Activated CD4-positive, alpha-beta T cell treated with anti-CD3 and anti-CD28 coated beads for 4 hours (primary cell): ENCODE results near the gene WDR47.
A peak's percentile ranks its signal among the peaks of the same experiment; 100 is the strongest.
"Not testable (repeated sequence)": the region's sequence is repeated elsewhere in the genome, so short reads cannot be mapped to it uniquely, and the experiment has no call there.

Experiments used
- DNase-seq, 2 donors: peaks; one replicate each; pipeline ENCODE4 v3.0.0-alpha.2; 2020

Gene WDR47

DNA sequence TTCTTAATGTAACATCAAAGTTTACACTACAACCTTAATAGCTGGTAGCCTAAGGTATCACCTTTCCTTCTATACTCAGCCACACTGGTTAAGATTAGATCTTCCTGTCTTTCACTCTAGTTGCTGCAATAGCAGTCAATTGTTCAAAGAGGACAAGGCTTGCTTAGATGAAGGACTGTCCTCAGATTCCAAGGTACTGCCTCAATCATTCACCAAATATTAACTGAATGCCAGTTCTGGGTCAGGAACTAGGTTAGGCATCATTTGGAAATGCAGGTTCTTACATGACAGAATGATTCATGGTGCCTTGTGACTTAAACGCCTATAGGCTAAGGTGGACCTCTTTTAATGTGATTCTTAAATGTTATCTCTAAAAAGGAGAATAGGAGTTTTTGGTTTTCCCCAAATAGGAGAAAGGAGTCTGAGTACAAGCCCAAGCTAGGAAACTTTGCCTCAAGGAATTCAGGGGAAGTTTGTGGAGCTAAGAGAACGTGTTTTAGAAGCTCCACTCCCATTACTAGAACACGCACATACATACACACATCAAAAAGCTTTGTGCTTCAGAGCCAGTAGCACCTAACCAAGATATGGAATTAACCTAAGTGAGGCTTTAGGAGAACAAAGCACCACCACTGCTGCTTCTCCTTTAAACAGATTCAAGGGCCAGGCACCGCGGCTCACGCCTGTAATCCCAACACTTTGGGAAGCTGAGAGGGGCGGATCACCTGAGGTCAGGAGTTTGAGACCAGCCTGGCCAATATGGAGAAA is 8.5 kb upstream of the WDR47 start:
- DNase-seq, result no peak

DNA sequence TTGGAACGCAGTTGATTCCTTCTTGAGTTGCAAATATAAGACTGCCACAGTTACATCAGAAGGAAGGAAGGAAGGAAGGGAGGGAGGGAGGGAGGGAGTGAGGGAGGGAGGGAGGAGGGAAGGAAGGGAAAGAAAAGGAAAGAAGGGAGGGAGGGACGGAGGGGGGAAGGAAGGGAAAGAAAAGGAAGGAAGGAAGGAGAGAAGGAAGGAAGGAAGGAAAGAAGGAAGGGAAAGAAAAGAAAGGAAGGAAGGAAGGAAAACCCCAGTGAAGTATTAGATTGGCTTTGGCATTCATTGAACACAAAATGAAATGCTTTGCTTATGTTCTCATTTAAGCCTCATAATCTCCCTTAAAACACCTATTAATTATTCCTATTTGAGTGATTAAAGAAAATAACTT is 6.4 kb upstream of the WDR47 start:
- DNase-seq, result no peak

DNA sequence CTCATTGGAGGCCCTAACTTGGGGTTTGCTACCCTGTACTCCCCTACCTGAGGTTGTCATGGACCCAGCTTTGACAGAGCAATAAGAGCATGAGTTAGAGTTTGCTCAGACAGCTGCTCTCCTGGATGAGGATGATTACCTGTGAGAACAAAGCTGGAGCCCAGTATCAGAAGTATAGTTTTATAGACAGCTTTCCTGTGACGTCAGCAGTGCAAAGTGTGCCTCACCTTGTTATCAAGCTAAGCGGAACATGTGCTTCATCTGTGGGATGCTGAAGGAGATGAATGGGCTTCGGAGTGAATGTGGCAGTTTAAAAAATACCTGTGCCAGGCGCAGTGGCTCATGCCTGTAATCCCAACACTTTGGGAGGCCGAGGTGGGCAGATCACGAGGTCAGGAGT is 5.4 kb upstream of the WDR47 start:
- no peak for DNase-seq

DNA sequence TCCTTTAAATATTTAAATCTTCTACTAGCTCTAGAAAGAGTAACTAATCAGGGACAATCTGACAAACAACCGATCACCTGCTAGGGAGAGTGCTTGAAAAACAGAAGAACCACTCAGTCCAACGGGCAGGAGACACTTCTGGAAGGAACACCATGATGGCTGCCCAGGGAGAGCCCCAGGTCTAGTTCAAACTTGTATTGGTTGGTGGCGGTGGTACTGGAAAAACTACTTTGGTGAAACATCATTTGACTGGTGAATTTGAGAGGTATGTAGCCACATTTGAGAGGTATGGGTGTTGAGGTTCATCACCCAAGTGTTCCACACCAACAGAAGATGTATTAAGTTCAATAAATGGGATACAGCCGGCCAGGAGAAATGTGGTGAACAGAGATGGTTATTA is 4.8 kb upstream of the WDR47 start:
- no peak for DNase-seq

DNA sequence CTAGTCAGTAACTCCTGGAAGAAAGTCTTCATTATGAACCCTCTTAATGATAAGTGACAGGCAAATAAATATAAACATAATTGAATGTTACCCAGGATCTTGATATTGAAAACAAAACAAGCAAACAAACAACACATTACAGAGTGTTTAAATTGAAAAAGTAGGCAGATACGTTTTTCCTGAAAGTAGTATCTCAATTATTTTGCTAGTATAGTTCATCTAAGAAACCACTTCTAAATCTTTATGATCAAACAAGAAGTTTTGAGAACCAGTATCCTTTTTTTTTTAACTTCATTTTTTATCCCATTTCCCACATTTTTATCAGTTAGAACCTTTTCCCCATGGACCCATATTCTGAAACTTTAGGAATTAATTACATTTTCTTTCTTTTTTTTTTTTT is 3.7 kb upstream of the WDR47 start:
- DNase-seq, result no peak

DNA sequence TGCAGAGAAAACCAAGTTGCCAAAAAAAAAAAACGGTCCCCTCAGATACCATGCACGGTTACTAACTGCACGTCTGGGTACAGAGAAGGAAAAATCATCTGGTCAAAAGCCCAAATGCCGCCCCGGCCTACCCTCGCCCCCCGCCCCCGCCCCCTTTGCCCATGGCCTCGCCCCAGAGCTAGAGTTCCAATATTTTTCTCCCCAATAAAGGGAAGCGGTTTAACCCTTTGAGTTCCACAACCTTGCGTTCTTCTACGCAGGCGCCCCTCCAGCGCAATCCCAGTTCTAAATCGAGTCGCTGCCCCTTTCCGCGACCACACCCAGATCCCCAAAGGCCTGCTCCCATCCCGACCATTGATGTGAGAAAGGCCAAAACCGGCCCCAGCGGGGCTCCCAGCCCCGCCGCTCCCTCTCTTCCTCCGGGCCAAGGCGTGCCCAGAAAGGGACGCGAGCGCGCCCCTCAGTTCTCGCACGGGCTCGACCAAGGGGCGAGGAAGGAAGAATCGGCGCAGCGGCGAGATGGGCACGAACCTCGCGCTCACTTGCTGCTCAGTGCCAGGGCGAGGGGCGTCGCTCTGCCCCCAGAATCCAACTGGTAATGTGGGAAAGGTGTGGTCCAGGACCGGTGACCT is 797 bp downstream of the WDR47 start:
- peak in 1 of 2 donors; percentile 32 for DNase-seq

DNA sequence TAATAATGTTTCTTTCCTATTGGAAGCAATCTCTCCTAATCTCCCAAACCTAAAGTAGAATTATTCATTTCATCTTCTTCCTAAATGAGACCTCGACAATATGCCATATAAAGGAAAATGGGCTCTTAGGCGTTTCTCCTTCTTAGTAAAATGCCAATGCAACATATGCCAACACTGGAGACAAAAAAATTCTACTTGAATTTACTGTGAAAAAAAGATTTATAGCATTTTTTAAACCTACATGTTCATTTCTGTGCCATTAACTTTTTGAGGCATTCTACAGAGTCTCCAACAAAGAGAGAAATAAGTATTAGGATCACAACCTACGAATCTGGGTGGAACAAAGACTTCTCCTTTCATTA is 1.3 kb downstream of the WDR47 start:
- no peak for DNase-seq

DNA sequence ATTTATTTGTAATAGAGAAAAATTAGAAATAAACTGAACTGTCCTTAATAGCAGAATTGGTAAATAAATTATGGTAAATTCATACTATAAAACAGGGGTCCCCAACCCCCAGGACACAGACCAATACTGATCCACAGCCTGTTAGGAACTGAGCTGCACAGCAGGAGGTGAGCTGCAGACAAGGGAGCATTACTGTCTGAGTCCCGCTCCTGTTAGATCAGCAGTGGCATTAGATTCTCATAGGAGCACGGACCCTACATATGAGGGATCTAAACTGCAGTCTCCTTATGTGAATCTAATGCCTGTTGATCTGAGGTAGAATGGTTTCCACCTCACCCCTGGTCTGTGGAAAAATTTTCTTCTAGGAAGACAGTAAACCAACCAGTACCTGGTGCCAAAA is 7.5 kb downstream of the WDR47 start:
- DNase-seq, result no peak

DNA sequence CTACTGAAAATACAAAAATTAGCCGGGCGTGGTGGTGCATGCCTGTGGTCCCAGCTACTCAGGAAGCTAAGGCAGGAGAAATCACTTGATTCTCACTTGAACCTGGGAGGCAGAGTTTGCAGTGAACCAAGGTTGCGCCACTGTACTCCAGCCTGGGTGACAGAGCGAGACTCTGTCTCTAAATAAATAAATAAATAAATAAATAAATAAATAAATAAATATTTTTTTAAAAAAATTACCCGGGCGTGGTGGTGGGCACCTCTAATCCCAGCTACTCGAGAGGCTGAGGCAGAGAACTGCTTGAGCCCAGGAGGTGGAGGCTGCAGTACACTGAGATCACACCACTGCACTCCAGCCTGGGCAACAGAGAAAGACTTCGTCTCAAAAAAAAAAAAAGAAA is 12.4 kb downstream of the WDR47 start:
- not testable (repeated sequence) for DNase-seq

DNA sequence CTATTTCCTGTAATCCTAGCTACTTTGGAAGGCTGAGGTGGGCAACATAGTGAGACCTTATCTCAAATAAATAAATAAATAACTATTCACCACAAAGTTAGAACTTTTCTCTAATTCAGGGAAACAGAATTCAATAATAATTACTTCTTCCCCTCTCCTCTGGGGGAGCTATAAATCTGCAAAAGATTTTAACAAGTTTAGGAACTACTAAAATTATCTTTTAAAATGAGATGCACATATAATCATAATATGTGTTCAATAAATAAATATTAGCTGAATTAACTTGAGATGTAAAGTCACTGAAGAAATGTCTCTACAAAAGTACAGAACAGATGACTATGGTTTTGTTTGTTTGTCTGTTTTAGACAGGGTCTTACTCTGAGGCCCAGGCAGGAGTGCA is 14.1 kb downstream of the WDR47 start:
- no peak for DNase-seq

DNA sequence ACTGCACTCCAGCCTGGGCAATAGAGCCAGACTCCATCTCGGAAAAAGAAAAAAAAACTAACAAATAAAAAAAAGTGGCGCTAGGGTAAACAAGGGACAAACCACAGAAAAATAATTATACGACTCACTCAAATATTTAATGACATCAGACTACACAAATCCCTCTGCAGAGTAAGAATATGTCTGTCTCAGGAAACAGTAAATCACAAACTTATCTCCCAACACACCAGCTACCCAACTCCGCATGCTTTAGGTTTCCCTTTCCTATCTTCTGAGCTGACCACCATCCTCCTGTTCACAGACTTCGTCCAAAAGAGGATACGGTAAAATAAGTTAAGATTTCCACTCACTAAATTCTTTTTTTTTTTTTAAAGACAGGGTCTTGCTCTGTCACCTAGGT is 16.2 kb downstream of the WDR47 start:
- DNase-seq, result no peak

DNA sequence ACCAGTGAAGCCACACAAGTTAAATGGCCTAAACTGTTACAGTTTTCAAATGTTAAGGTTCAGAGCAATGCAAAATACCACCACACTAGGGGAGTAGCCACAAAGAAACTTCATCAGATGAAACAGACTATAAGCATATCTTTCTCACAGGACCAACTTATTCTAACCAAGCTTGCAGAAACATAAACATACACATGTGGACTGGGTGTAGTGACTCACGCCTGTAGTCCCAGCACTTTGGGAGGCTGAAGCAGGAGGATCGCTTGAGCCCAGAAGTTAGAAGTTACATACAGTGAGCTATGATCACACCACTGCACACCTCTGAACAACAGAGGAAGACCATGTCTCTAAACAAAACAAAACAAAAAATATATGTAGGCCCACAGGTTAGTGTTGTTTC is 17.3 kb downstream of the WDR47 start:
- DNase-seq, result no peak

DNA sequence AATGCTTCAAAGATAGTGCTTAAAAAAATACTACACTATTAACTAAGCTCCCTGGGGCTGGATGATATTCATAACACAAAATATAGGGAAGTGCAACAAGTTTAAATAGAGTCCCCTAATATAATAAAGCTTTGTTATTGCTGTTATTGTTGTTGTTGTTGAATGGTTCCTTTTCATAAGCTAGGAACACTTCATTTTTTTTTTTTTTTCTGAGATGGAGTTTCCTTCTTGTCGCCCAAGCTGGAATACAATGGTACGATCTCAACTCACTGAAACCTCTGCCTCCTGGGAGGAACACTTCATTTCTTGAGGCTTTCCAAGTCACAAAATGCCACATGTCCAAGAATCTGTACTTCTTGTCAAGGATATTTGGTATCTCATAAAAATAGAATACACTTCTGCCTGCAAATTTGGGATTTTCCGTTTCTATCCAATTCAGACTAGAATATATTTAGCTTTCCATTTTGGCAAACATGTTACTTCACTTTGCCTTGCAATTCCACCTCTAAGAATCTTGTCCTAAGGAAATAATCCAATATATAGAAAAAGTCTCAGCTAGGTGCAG is 21.1 kb downstream of the WDR47 start:
- no peak for DNase-seq

DNA sequence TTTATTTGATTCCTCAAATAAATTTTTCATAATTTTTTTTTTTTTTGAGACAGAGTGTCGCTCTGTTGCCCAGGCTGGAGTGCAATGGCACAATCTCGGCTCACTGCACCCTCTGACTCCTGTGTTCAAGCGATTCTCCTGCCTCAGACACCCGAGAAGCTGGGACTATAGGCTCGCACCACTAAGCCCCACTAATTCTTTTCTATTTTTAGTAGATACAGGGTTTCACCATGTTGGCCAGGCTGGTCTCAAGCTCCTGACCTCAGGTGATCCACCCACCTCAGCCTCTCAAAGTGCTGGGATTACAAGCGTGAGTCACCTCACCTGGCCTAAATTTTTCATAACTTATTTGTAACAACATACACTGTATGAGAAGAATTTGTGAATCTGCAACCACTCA is 24.2 kb downstream of the WDR47 start:
- not testable (repeated sequence) for DNase-seq

DNA sequence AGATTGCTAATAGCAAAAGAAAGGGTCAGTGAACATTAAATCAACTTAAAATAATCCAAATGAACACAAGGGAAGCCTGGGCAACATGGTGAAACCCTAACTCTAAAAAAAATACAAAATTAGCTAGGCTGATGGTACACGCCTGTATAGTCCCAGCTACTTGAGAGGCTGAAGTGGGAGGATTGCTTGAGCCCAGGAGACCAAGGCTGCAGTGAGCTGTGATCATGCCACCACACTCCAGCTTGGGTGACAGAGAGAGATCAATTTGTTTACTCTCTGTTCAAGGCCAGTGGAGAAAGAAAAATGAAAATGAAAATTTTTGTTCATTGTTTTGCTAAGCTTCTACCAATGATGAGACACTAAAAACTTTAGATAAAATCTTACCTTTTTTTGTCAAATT is 24.8 kb downstream of the WDR47 start:
- DNase-seq, result no peak

DNA sequence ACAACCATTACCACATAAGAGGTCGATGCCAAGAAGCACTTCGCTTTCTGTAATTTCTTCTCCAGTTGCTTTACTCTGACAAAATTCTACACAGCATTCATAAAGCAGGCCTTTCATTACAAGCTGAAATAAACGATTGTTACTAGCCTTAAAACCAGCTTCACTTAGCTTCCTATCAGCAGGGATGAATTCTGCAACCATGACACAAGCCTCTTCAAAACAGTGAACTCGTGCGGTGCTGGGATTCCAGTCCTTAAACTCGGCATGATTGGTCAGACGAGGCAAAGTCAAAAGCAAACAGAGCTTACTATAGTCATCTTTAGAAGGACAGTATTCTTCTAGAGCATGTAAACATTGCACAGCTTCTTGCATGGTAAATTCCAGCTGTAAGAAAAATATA is 30.6 kb downstream of the WDR47 start:
- no peak for DNase-seq

DNA sequence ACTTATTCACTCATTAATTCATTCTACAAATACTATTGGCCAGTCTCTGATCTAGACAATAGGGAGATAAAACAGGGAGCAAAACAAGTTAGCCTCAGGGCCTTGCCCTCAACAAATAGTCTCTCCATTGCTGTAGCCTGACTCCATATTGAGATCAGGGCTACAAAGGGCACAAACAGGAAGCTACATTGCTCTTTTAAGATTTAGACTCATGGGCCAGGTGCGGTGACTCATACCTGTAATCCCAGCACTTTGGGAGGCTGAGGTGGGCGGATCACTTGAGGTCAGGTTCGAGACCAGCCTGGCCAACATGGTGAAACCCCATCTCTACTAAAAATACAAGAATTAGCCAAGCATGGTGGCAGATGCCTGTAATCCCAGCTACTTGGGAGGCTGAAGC is 45.3 kb downstream of the WDR47 start:
- not testable (repeated sequence) for DNase-seq

DNA sequence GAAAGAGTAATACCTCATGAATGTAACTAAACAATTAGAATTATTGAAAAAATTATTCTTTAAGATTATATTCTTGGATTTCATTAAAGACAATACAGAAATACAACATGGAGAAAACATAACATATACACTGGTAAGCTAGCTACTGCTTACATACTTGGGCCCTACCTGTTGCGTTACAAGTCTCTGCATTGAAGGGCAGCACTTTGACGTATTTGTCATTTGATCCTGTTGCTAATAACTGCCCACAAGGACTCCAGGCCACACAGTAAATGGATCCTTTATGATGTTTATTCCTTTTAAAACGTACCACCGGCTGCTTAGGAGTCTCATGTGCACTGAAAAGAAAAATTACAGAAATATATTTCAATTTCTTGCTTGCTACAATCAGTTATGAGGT is 58.8 kb downstream of the WDR47 start:
- no peak for DNase-seq

DNA sequence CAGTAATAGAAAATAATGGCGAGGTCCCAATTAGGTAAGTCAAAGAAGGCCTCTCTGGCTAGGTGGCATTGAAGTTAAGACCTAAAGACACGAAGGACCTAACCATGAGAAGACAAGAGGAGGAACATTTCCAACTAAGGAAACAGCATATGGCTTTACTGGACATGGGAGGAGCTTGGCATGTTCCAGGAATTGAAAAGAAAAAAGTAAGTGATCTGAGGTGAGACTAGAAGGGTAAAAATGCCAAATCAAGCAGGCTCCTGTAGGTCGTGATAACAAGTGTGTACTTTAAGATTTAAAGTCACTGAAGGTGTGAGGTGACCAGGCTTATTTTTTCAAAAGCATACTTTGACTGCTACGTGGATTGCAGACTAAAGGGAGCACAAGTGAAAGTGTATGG is 65.2 kb downstream of the WDR47 start:
- DNase-seq, result no peak

DNA sequence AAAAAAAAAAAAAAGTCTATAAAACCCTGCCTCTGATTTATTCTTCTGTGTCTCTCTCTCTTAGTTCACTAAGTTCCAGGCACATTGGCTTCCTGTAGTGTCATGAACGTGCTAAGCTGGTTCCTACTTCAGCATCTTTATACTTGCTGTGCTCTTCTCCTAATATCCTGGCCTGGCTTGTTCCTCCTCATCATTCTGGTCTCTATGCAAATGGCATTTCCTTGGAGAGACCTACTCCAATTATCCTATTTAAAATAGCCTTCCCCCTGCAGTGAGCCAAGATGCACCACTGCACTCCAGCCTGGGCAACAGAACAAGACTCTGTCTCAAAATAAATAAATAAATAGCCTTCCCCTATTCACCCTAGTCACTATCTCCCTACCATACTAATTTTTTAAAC is 69.0 kb downstream of the WDR47 start:
- no peak for DNase-seq

DNA sequence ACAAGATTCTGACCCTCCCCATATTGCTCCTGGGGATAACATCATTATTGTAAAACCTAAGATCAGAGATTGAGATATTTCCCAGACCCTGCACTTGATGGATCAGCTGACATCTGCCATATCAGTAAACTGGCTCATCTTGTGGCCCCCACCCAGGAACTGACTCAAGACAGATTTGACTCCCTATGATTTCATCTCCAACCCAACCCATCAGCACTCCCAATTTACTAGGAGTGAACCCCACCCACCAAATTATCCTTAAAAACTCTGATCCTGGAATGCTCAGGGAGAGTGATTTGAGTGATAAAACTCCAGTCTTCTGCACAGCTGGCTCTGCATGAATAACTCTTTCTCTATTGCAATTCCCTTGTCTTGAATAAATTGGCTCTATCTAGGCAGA is 72.6 kb downstream of the WDR47 start:
- no peak for DNase-seq

DNA sequence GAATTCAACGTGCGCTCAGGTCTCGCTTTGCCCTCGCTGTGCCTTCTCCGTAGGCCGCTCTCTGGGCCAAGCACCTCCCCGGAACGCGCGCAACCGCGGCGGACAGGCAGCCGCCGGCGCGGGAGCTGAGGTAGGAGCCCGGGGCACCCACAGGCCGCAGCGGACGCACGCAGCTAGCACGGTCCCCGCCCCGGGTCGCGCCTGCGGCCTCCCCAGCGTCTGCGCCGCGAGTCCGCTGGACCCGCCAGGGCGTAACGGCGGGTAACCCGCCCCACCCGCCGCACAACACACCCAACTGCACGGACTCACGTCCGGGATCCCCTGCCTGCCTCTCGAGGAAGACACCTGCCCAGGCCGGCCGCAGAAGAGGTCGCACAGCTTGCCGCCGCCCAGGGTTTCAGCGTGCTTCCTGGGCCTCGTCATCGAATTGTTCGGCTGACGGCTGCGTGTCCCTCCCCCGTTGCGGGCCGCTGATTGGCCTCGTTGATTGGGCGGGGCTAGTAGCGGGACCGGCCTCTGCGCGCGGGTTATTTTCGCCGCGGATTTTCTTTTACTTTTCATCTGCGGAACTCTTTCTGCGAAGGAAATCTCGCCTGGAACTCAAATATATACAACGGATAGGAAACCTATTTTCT is 78.7 kb downstream of the WDR47 start, which contains the start of gene CLCC1:
TSS of gene CLCC1 (minus strand) at position 433 of the 635 bp plus-strand sequence. CDS start 13,047 bp downstream, outside the sequence.
- peak; percentile 89 for DNase-seq

DNA sequence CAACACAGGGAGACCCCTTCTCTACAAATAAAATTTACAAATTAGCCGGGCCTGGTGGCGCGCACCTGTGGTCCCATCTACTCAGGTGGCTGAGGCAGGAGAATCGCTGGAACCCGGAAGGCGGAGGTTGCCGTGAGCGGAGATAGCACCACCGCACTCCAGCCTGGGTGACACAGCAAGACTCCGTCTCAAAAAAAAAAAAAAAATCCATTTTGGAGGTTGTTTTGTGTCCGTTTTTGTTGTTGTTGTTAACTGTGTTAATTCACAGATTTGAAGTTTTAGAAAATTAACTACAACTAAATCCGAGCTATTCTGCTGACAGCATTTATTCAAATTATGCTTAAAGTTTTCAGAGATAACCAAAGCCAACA is 79.2 kb downstream of the WDR47 start:
- peak; percentile 13 to 30 for DNase-seq
